SU-DHL-6 (cell line): ENCODE data around the gene USP54.

Source experiments
- CTCF ChIP-seq: fragments of 200-600 bp; sonication (generic); IDR thresholded peaks from one replicate; pipeline ENCODE4 v1.5.1; 2017; ENCODE audit warnings: antibody characterized with exemption, mild to moderate bottlenecking, low read length, moderate library complexity; ENCODE audit not compliant: insufficient read depth, poor library complexity, severe bottlenecking
- EZH2phosphoT487 ChIP-seq: fragments of 200-600 bp; sonication (generic), shearing (Covaris generic); conservative IDR thresholded peaks from 2 replicates; pipeline ENCODE4 v1.6.1; 2018; ENCODE audit warnings: mild to moderate bottlenecking, antibody characterized with exemption, low read length, moderate library complexity, mixed read lengths

GRCh38 chr10:73629165-73629564, 38.0 kb upstream of the USP54 start:
- TF ChIP-seq CTCF (no peak), EZH2phosphoT487 (no peak)
